Measurements from ENCODE around the gene CFAP46. TPM values are rescaled to one million over a fixed set of nuclear protein-coding genes. Genes with fewer than 3 reads are reported as not detected.
A peak's percentile ranks its signal among the peaks of the same experiment; 100 is the strongest.

Gene CFAP46
- total RNA-seq, 3 donors from 2014 or later: 0.78 to 1.0 TPM; not detected in 1

- Histone ChIP-seq H3K9me3 (no peaks in the 10 kb centered on the region), H3K4me3 (no peak overlapping the region), H3K4me1 (ENCODE audit: low read depth) (no peaks in the 10 kb centered on the region), H3K36me3 (ENCODE audit: low read depth) (no peaks in the 10 kb centered on the region)
- DNase-seq (peak in 1 of 3 donors; percentile 15), ATAC-seq (no peak)
- intact Hi-C loops (cut with DNase I, micrococcal nuclease): no loop called here
- no peak for TF ChIP-seq CTCF (IDR thresholded peaks at IDR 0.05)
Measured at GRCh38 chr10:132988988-132989387, 46.6 kb upstream of the CFAP46 start.

GRCh38 chr10:132987671-132988571 is 45.6 kb upstream of the CFAP46 start:
- DNase-seq: peak in 1 of 3 donors; percentile 49
- intact Hi-C loops (cut with DNase I, micrococcal nuclease): no loop called here
- no peaks in the 10 kb centered on the region for H3K9me3 ChIP-seq

GRCh38 chr10:132986978-132987377 is 44.6 kb upstream of the CFAP46 start:
- H3K4me3 ChIP-seq: no peak overlapping the region
- H3K36me3 ChIP-seq (ENCODE audit: low read depth): no peaks in the 10 kb centered on the region
- no peak for TF ChIP-seq CTCF (IDR thresholded peaks at IDR 0.05)
- H3K9me3 ChIP-seq: no peaks in the 10 kb centered on the region
- H3K4me1 ChIP-seq (ENCODE audit: low read depth): no peaks in the 10 kb centered on the region
- ATAC-seq (no peak), DNase-seq (no peak)
- intact Hi-C loops (cut with DNase I, micrococcal nuclease): no loop called here

More at GRCh38 chr10:132987671-132988571, 45.6 kb upstream of the CFAP46 start:
- Histone ChIP-seq H3K36me3 (ENCODE audit: low read depth) (no peaks in the 10 kb centered on the region), H3K4me1 (ENCODE audit: low read depth) (no peaks in the 10 kb centered on the region), H3K4me3 (no peak overlapping the region)
- TF ChIP-seq CTCF (IDR thresholded peaks at IDR 0.05): no peak
- ATAC-seq: peak; percentile 48

GRCh38 chr10:132986576-132986975 is 44.2 kb upstream of the CFAP46 start:
- intact Hi-C loops (cut with DNase I, micrococcal nuclease): no loop called here
- DNase-seq: peak in 1 of 3 donors; percentile 27

GRCh38 chr10:132986076-132986475 is 43.7 kb upstream of the CFAP46 start:
- TF ChIP-seq CTCF (IDR thresholded peaks at IDR 0.05): no peak
- Histone ChIP-seq H3K36me3 (ENCODE audit: low read depth) (no peaks in the 10 kb centered on the region), H3K4me3 (no peak overlapping the region), H3K4me1 (ENCODE audit: low read depth) (no peaks in the 10 kb centered on the region), H3K9me3 (no peaks in the 10 kb centered on the region)
- DNase-seq (peak in 1 of 3 donors; percentile 34), ATAC-seq (no peak)
- intact Hi-C loops (cut with DNase I, micrococcal nuclease): no loop called here

More at GRCh38 chr10:132986576-132986975, 44.2 kb upstream of the CFAP46 start:
- H3K4me1 ChIP-seq (ENCODE audit: low read depth): no peaks in the 10 kb centered on the region
- TF ChIP-seq CTCF (IDR thresholded peaks at IDR 0.05): no peak
- no peak overlapping the region for H3K4me3 ChIP-seq
- no peaks in the 10 kb centered on the region for H3K9me3 ChIP-seq
- H3K36me3 ChIP-seq (ENCODE audit: low read depth): no peaks in the 10 kb centered on the region
- no peak for ATAC-seq

All from mucosa of descending colon (tissue), 3 donors.